Lower lobe of right lung (tissue), 2 donors: ENCODE results near the gene TMEM156. TPM values are rescaled to one million over a fixed set of nuclear protein-coding genes. Genes with fewer than 3 reads are reported as not detected.

ENCODE experiments used
- ATAC-seq, 2 donors: fragments of 200-7000 bp; cut with Tn5 transposase; one replicate each; pipeline ENCODE4 v1.9.1; 2020 to 2022; ENCODE audit warnings: mild to moderate bottlenecking in 2 of 2, moderate library complexity in 2 of 2
- DNase-seq: peaks from one replicate; pipeline ENCODE4 v3.0.0-alpha.2; 2020
- H3K27ac ChIP-seq: fragments of 200-600 bp; one replicate; pipeline ENCODE4 v1.8.0; 2022
- H3K27me3 ChIP-seq: fragments of 200-600 bp; one replicate; pipeline ENCODE4 v1.8.0; 2022; ENCODE audit warnings: low read depth
- H3K36me3 ChIP-seq: fragments of 200-600 bp; one replicate; pipeline ENCODE4 v1.8.0; 2022; ENCODE audit warnings: mild to moderate bottlenecking
- H3K4me1 ChIP-seq: fragments of 200-600 bp; one replicate; pipeline ENCODE4 v1.8.0; 2022
- H3K4me3 ChIP-seq: fragments of 200-600 bp; one replicate; pipeline ENCODE4 v1.8.0; 2022; ENCODE audit warnings: mild to moderate bottlenecking
- H3K9me3 ChIP-seq: fragments of 200-600 bp; one replicate; pipeline ENCODE4 v1.8.0; 2022
- CTCF ChIP-seq: fragments of 200-600 bp; IDR thresholded peaks from one replicate; pipeline ENCODE4 v1.8.0; 2022; ENCODE audit warnings: antibody characterized with exemption, mild to moderate bottlenecking
- intact Hi-C: fragments of 100-400 bp; cut with DNase I; formaldehyde crosslinking; loops from one replicate; pipeline ENCODE4 v1.11.0; 2022
- total RNA-seq: library from RNA; stranded (reverse); fragmentation: NEBNext Ultra II Directional; extraction: Animal tissue kit (Norgen Biotek cat#: 25700); gene quantifications from one replicate; pipeline ENCODE4 v1.2.1, GENCODE V29; 2021
- donor health status: DM: no; HTN: yes; CAD: no; lungs with severe emphysema.

Gene TMEM156
- total RNA-seq, 1 donor from 2014 or later: 0.62 TPM

GRCh38 chr4:38985410-38986100, 46.7 kb downstream of the TMEM156 start:
- intact Hi-C loops: no loop called here
- Histone ChIP-seq H3K4me1 (no peaks in the 10 kb centered on the region), H3K36me3 (no peaks in the 10 kb centered on the region), H3K9me3 (no peaks in the 10 kb centered on the region), H3K4me3 (no peak overlapping the region), H3K27me3 (no peaks in the 10 kb centered on the region), H3K27ac (no peak overlapping the region)
- ATAC-seq (no peak), DNase-seq (no peak)
- TF ChIP-seq CTCF: no peak

GRCh38 chr4:38983787-38984598, 48.2 kb downstream of the TMEM156 start:
- no peak for ATAC-seq
- no peak overlapping the region for H3K27ac ChIP-seq
- no peak for DNase-seq
- H3K4me1 ChIP-seq: no peaks in the 10 kb centered on the region
- H3K27me3 ChIP-seq: no peaks in the 10 kb centered on the region
- intact Hi-C loops: no loop called here
- H3K4me3 ChIP-seq: no peak overlapping the region
- no peak for TF ChIP-seq CTCF
- H3K9me3 ChIP-seq: no peaks in the 10 kb centered on the region
- H3K36me3 ChIP-seq: no peaks in the 10 kb centered on the region

- TF ChIP-seq CTCF: no peak
- intact Hi-C loops: no loop called here
- Histone ChIP-seq H3K27ac (no peak overlapping the region), H3K36me3 (no peaks in the 10 kb centered on the region), H3K9me3 (no peaks in the 10 kb centered on the region), H3K4me1 (no peaks in the 10 kb centered on the region), H3K4me3 (no peak overlapping the region), H3K27me3 (no peaks in the 10 kb centered on the region)
- DNase-seq (no peak), ATAC-seq (no peak)
These were observed 48.9 kb downstream of the TMEM156 start for GRCh38 chr4:38983291-38983690.

GRCh38 chr4:38982361-38983095, 49.7 kb downstream of the TMEM156 start:
- TF ChIP-seq CTCF: no peak
- intact Hi-C loops: no loop called here
- no peaks in the 10 kb centered on the region for H3K27me3 ChIP-seq
- no peaks in the 10 kb centered on the region for H3K4me1 ChIP-seq
- no peak for ATAC-seq
- H3K27ac ChIP-seq: no peak overlapping the region
- no peaks in the 10 kb centered on the region for H3K9me3 ChIP-seq
- H3K4me3 ChIP-seq: no peak overlapping the region
- no peaks in the 10 kb centered on the region for H3K36me3 ChIP-seq
- no peak for DNase-seq

- no peak for TF ChIP-seq CTCF
These were observed 51.1 kb downstream of the TMEM156 start for GRCh38 chr4:38980903-38981676.

More at GRCh38 chr4:38980903-38981676, 51.1 kb downstream of the TMEM156 start:
- Histone ChIP-seq H3K27me3 (no peaks in the 10 kb centered on the region), H3K4me1 (no peaks in the 10 kb centered on the region), H3K4me3 (no peak overlapping the region), H3K36me3 (no peaks in the 10 kb centered on the region), H3K27ac (no peak overlapping the region), H3K9me3 (no peaks in the 10 kb centered on the region)
- DNase-seq (no peak), ATAC-seq (no peak)
- intact Hi-C loops: no loop called here
